Endometrial microvascular endothelial cells (primary cell): Measurements from ENCODE around the gene TBL3. TPM values are rescaled to one million over a fixed set of nuclear protein-coding genes. Genes with fewer than 3 reads are reported as not detected.
"Not testable (repeated sequence)": the region's sequence is repeated elsewhere in the genome, so short reads cannot be mapped to it uniquely, and the experiment has no call there.

Source experiments
- in situ Hi-C: cut with HindIII; loops from 2 replicates; pipeline ENCODE4 v1.10.0; 2017; ENCODE audit warnings: low sequenced_read_pairs, low pct_unique_long_range_greater_than_20kb; ENCODE audit errors: inconsistent ontology term
- total RNA-seq: library from RNA; depleted of rRNA; stranded (reverse); fragments of >200 nt; gene quantifications from one replicate; pipeline ENCODE4 v1.2.3, GENCODE V29; 2015; ENCODE audit errors: inconsistent ontology term

Gene TBL3
- total RNA-seq, 1 donor from 2014 or later, result 79.9 TPM

DNA sequence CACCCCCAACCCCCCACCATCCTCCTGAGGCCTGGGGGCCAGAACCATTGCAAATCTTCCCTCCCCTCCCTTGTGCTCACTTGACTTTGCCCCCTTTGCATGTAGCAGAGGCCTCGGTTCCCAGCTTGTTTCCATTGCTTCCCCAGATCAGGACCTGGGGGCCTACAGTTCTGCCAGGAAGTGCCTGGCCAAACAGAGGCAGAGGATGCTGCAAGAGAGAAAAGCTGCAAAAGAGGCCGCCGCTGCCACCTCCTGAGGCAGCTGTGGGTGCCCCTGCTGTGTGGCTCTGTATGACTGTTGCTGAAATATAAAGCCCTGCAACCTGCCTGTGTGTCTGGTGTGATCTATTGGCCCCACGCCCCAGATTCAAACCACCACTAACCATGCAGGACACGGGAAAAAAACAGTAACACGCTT is 10.2 kb upstream of the TBL3 start:
- in situ Hi-C loops, result no loop called here

DNA sequence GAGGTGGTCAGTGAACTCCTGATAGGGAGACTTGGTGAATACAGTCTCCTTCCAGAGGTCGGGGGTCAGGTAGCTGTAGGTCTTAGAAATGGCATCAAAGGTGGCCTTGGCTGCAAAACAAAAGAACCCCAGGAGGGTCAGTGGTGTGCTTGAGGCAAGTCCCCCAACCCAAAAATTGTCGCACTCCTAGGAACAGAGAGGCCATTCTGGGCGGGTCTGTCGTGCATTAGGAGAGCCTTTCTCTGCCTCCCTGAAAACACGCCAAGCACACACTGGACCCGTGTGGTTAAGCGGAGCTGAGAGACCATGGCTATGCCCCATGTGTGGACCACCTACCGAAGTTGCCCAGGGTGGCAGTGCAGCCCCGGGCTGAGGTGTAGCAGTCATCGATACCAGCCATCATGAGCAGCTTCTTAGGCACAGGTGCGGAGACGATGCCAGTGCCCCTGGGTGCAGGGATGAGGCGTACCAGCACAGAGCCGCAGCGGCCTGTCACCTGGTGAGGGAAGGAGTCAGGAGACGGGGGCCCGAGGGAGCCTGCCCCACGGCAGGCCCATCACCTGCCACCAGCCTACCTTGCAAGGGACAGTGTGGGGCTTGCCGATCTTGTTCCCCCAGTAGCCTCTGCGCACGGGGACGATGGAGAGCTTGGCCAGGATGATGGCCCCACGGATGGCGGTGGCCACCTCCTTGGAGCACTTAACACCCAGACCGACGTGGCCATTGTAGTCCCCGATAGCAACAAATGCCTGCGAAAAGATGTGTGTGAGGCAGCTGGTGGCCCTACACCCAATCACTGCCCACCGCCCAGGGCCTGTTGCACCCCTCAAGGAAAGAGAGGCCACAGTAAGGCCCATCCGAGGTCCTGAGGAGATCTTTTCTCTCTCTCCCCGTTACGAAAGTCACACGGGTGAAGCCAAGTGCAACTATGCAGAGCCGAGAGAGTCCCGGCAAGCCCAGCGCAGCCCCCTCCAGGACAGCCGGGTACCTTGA is 9.4 kb upstream of the TBL3 start:
- in situ Hi-C loops, result not testable (repeated sequence)

DNA sequence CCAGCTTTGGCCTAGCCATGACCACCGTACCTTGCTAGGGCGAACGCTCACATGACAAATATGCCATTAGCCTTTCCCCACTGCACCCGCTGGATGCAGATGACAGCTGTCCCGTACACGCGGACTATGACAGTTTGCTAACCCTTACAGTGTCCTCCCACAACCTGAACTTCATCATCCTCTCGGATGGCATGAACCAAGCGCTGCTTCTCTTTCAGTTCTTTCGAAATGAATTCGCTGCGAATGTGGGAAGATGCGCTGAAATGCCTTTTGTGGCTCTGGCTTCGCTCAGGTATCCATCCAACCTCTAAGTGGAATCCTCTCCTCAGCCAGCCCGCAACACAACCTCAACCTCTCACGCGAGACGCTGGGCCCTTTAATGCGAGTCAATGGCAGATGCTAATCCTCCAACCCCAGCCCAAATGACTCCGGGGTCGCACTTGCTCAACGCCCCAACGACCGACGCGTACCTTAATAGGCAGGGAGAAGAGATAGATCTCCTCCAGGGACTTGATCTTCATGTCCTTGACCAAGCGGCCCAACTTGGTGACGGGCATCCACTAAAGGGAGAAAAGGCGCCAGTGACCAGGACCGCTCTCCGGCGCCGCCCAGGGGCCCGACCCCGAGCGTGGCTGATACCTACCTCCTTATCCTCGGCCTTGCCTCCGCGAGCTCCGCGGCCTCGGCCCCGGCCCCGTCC is 7.9 kb upstream of the TBL3 start:
- in situ Hi-C loops, result no loop called here

DNA sequence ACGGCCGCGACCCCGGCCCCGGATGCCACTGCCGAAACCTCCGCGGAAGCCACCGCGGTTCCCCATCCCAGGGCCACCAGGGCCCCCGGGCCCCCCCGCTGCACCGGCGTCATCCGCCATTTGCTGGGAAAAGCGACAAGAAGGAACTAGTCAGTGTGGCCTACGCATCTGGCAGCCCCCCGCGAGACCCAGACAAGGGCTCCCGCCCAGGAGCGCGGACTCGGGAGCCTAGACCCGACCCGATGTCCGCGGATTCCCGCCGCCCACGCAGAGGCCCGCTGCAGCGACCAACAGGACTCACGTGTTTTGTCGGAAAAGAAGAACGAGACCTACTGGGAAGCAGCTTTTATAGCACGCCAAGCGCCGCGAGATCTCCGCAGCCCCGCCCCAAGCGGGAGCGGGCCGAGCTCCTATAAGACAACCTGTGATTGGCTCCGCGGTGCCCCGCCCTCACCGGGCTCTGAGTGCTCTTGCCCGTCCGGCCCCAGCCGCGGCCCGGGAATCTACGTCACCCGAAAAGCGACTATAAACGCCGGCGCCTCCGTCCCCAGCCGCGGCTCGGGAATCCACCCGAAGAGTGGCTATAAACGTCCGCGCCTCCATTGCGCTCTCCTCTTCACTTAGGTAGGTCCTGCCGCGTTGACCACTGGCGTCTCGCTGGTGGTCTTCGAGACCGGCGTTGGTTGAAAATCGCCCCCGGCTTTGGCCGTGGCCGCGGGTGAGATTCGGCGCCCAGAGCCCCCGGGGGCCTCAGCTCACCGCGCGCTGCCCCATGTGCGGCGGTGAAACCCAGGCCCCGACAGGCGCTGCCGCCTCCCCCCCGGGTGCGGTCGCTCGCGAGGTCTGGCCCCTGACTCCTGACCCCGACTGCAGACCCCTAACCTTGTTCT is 7.1 kb upstream of the TBL3 start, which contains the start of gene RPS2:
Gene RPS2, minus strand, starts transcription at position 321 of the 890 bp plus-strand sequence. Its CDS starts 201 bp downstream, at position 120.
- in situ Hi-C loops, result no loop called here

DNA sequence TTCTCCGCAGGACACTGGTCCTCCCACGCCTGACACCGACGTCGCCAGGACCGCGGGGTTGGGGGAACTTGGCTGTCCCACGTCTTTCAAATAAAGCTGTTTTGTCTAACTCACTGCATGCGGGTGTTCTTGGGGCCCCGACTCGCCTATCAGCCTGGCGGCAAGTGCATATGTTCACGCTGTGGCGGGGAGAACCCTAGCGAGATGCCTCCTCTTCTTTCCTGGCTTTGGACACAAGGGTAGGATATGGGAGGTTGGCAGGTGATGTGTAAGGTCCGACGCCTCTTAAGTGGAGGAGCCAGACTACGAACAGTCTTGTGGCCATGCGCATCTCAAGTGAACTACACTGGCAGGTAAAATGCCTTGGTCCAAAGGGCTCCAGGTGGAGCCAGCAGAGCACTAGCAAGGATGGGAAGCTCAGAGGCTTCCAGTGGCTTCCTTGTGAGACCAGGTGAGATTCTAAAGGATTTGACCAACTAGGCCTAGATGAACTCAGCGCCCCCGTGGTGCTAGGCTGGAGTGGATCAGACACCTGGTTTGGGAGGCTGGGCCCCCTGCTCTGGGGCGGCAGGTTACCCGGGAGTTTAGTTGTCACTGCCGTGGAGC is 6.4 kb upstream of the TBL3 start:
- in situ Hi-C loops, result no loop called here

DNA sequence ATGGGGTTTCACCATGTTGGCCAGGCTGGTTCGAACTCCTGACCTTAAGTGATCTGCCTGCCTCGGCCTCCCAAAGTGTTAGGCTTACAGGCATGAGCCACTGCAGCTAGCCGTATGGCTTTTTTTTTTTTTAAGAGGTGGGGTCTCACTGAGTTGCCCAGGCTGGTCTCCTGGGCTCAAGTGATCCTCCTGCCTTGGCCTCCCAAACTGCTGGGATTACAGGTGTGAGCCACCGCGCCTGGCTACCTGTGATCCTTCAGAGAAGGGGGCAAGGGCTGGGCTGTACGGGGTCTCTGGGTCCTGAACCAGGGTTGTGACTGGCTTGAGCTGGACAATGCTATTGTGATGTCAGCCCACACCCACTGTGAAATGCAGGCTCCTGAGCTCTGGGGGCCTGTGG is 5.4 kb upstream of the TBL3 start, which contains the start of gene RNF151:
Gene RNF151, plus strand, starts transcription at position 397 of the 400 bp plus-strand sequence. CDS start 26 bp downstream, outside the sequence.
- in situ Hi-C loops, result no loop called here

DNA sequence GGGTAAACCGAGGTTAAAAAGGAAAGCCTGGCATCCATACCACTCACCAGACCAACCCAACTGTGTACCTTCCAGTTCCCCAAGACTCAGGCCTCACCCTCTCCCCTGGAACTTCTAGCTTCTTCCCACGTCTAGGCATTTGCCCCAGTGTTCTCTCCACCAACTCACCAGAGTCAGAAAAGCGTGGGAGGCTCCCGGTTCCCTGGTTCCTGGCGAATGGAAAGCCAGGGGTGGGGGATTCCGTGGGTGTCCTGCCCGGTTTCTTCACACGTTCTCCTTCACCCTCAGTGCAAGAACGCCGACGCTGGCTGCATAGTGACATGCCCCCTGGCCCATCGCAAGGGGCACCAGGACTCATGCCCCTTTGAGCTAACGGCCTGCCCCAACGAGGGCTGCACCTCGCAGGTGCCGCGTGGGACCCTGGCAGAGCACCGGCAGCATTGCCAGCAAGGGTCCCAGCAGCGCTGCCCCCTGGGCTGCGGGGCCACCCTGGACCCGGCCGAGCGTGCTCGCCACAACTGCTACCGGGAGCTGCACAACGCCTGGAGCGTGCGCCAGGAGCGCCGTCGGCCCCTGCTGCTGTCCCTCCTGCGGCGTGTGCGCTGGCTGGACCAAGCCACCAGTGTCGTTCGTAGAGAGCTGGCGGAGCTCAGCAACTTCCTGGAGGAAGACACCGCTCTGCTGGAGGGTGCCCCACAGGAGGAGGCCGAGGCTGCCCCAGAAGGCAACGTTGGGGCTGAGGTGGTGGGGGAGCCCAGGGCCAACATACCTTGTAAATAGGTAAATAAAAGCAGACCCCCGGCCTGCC is 3.5 kb upstream of the TBL3 start:
- in situ Hi-C loops, result no loop called here

DNA sequence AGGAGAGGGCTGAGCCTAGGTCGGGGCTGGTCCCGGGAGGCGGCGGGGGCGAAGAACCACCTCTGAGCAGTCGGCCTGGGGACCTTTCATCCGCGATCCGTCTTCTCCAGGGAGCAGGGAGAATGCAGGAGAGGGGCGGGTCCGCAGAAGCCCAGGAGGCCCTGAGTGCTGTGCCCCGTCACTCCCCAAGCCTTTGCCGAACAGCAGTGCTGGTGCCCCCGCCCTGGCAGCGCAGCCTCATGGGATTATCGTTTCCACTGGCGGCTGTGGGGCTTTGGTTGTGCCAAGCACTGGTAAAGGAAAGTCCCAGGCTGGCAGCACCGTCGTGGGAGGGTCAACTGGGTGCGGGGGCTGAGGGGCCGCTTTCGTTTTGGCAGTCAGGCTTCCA is 631 bp downstream of the TBL3 start:
- in situ Hi-C loops, result no loop called here

DNA sequence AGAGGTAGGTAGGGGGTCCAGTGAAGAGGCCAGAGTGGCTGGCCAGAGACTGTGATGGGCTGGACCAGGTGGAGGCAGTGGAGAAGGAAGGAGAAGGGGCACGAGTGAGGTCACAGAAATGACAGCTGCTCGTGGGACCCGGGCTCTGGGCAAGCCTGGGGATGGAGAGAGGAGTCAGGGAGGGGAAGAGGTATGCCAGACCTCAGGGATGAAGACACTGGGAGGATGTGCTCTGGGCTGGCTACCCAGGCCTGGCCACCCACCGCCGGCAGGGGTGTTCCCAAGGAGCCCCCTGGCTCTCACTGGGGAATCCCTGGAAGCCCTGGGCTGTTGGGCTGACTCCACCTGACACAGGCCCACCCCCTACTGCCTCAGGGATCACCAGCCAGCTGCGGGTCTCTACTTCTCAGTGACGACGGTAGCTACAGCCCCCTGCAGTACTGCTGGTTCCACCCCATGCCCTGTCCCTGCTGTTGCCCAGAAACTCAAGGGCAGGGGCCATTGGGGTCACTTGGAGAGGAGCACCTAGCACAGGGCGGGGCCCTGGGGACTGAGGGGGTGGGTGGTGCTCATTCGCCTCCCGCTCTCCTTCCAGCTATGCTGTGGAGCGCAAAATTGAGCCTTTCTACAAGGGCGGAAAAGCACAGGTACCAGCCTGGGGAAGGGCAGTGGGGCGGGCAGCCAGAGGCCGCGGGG is 1.8 kb downstream of the TBL3 start:
- in situ Hi-C loops, result no loop called here

DNA sequence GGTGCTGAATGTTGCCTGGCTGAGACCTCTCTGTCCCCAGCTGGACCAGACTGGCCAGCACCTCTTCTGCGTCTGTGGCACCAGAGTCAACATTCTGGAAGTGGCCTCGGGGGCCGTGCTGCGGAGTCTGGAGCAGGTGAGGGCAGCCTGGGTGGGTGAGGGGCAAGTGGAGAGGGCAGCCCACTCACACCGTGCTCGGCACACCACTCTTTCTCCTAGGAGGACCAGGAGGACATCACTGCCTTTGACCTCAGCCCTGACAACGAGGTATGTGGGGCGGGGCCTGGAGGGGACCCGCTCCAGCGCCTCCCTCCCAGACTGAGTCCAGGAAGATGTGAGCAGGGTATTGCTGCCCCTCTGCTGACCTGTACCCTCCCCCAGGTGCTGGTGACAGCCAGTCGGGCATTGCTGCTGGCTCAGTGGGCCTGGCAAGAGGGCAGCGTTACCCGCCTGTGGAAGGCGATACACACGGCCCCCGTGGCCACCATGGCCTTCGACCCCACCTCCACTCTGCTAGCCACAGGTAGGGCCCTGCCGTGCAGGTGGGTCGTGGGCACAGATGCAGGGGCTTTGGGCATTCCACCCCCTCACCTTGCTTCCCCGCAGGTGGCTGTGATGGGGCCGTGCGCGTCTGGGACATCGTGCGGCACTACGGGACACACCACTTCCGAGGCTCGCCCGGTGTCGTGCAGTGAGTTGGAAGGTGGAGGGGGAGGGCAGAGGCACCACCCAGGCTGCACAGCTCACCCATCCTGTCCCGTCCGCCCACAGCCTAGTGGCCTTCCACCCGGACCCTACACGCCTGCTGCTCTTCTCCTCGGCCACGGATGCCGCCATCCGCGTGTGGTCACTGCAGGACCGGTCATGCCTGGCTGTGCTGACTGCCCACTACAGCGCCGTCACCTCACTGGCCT is 2.6 kb downstream of the TBL3 start:
- in situ Hi-C loops, result no loop called here

DNA sequence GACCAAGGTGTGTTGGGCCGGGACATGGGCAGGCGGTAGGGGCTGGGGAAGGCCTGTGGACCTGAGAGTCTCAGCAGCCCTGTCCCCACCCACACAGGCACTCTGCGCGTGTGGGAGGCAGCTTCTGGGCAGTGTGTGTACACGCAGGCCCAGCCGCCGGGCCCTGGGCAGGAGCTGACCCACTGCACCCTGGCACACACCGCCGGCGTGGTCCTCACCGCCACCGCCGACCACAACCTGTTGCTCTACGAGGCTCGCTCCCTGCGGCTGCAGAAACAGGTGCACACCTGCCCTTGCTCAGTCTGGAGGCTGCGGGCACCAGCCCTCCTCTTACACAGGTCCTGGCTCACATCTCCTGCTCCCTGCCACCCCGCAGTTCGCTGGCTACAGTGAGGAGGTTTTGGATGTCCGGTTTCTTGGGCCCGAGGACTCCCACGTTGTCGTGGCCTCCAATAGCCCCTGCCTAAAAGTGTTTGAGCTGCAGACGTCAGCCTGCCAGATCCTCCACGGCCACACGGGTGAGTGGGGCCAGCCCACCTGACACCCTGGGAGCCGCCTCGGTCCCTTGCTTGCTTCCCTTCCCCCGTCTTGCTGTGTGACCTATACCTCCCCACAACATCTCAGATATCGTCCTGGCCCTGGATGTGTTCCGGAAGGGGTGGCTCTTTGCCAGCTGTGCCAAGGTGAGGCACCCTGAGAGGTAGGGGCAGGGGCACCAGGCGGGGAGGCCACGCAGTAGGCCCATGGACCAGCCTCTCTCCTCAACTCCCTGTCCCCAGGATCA is 3.8 kb downstream of the TBL3 start:
- in situ Hi-C loops, result no loop called here

DNA sequence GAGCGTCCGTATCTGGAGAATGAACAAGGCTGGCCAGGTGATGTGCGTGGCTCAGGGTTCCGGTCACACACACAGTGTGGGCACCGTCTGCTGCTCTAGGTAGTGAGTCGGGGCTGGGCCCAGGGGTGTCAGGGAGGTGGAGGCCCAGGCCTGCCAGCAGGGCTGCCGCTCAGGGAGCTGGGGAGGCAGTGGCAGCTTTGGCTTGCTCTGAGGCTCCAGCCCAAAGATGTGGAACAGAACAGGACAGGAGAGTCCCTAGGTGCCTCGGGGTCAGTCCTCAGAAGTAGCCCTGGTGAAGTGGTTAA is 4.3 kb downstream of the TBL3 start:
- in situ Hi-C loops, result no loop called here

DNA sequence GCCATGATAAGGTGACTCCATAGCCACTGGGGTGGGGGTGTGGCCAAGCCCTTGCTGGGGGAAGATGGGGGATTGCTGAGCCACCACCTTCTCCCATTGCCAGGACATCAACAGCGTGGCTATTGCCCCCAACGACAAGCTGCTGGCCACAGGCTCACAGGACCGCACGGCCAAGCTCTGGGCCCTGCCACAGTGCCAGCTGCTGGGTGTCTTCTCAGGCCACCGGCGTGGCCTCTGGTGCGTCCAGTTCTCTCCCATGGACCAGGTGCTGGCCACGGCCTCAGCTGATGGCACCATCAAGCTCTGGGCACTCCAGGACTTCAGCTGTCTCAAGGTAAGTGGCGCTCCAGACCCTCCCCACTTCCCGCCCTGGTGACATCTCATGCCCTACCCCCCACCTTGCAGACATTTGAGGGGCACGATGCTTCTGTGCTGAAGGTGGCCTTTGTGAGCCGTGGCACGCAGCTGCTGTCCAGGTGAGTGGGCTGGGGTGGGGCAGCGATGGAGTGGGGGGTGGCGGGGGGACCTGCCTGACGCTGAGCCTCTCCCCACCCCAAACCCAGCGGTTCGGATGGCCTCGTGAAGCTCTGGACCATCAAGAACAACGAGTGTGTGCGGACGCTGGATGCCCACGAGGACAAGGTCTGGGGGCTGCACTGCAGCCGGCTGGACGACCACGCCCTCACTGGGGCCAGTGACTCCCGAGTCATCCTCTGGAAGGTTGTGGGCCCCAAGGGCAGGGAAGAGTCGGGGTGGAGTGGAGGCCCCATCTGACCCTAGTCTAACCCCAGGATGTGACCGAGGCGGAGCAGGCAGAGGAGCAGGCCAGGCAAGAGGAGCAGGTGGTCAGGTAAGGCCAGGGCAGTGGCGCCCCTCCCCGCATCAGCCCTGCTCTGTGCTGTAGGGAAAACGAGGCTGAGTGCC is 5.4 kb downstream of the TBL3 start:
- in situ Hi-C loops, result no loop called here

DNA sequence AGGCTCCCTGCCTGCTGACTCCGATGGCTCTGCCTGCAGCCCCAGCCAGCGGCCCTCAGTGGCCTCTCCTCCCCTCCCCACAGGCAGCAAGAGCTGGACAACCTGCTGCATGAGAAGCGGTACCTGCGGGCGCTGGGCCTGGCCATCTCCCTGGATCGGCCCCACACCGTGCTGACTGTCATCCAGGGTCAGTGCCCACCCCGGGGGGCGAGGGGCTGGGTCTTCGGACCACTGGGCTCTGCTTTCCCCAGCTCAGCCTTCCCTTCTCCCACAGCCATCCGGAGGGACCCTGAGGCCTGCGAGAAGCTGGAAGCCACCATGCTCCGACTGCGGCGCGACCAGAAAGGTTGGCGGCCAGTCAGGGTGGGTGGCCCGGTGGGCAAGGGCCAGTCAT is 6.0 kb downstream of the TBL3 start:
- in situ Hi-C loops, result no loop called here
